HFFc6 (cell line): ENCODE results near the gene LRSAM1. TPM values are rescaled to one million over a fixed set of nuclear protein-coding genes. Genes with fewer than 3 reads are reported as not detected.

Experiments used
- DNase-seq: peaks from one replicate; pipeline ENCODE4 v3.0.0-alpha.2; 2018
- H3K27ac Mint-ChIP-seq: 2 replicates; pipeline ENCODE4 v1.8.0; 2020; ENCODE audit warnings: mild to moderate bottlenecking, mixed read lengths
- H3K27me3 Mint-ChIP-seq: 2 replicates; pipeline ENCODE4 v1.8.0; 2021; ENCODE audit warnings: mild to moderate bottlenecking, moderate library complexity, mixed read lengths; ENCODE audit not compliant: insufficient read depth
- H3K36me3 Mint-ChIP-seq: 2 replicates; pipeline ENCODE4 v1.8.0; 2021; ENCODE audit warnings: low read depth, mixed read lengths
- H3K4me1 Mint-ChIP-seq: 2 replicates; pipeline ENCODE4 v1.8.0; 2020; ENCODE audit warnings: low read depth, mixed read lengths
- H3K4me3 Mint-ChIP-seq: 2 replicates; pipeline ENCODE4 v1.8.0; 2020; ENCODE audit warnings: mild to moderate bottlenecking, moderate library complexity, mixed read lengths
- H3K9me3 Mint-ChIP-seq: 2 replicates; pipeline ENCODE4 v1.8.0; 2020; ENCODE audit warnings: mild to moderate bottlenecking, mixed read lengths
- total RNA-seq, 6 experiments: library from RNA; stranded (reverse); fragmentation: NEBNext Ultra II Directional; extraction: Animal tissue kit (Norgen Biotek cat#: 25700); gene quantifications; 2 replicates in 1 of 6; 3 replicates in 5 of 6; pipeline ENCODE4 v1.2.3, GENCODE V29; 2021
- TF ChIP-seq, protein P1 (sequence below): fragments of 200-600 bp; sonication (generic); IDR thresholded peaks from 2 replicates; pipeline ENCODE4 v1.5.0; 2021; ENCODE audit warnings: antibody characterized with exemption, mild to moderate bottlenecking

The LRSAM1 gene
- total RNA-seq, 6 experiments from 2014 or later = 12.1 to 15.9 (median 13.4) TPM

DNA sequence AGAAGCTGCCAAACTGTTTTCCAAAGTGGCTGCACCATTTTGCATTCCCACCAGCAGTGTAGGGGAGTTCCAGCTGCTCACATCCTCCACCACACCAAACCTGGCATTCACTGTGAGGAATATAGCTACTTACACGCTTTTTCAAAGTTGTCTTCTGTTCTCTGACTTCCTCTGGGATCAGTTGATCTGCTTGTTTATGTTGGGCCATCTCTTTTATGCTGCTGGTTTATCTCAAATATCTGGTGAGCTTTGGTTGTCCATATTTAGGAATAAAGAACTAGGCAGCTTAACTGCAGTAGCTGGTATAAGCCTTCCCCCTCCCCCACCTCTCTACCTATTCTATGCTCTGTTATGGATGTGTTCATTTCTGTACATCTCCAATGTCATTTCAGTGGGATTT, 35.7 kb upstream of the LRSAM1 start:
- H3K4me1 Mint-ChIP-seq = peaks cover 21% of the 10 kb centered on the region
- TF ChIP-seq, protein P1, sequence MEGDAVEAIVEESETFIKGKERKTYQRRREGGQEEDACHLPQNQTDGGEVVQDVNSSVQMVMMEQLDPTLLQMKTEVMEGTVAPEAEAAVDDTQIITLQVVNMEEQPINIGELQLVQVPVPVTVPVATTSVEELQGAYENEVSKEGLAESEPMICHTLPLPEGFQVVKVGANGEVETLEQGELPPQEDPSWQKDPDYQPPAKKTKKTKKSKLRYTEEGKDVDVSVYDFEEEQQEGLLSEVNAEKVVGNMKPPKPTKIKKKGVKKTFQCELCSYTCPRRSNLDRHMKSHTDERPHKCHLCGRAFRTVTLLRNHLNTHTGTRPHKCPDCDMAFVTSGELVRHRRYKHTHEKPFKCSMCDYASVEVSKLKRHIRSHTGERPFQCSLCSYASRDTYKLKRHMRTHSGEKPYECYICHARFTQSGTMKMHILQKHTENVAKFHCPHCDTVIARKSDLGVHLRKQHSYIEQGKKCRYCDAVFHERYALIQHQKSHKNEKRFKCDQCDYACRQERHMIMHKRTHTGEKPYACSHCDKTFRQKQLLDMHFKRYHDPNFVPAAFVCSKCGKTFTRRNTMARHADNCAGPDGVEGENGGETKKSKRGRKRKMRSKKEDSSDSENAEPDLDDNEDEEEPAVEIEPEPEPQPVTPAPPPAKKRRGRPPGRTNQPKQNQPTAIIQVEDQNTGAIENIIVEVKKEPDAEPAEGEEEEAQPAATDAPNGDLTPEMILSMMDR = no peak
- no peaks in the 10 kb centered on the region; the same call in 1 of the 2 replicates for H3K27me3 Mint-ChIP-seq
- no peak overlapping the region for H3K4me3 Mint-ChIP-seq
- DNase-seq = no peak
- H3K36me3 Mint-ChIP-seq = peaks cover 4% of the 10 kb centered on the region; the same call in 1 of the 2 replicates
- no peak overlapping the region for H3K27ac Mint-ChIP-seq
- no peaks in the 10 kb centered on the region for H3K9me3 Mint-ChIP-seq

DNA sequence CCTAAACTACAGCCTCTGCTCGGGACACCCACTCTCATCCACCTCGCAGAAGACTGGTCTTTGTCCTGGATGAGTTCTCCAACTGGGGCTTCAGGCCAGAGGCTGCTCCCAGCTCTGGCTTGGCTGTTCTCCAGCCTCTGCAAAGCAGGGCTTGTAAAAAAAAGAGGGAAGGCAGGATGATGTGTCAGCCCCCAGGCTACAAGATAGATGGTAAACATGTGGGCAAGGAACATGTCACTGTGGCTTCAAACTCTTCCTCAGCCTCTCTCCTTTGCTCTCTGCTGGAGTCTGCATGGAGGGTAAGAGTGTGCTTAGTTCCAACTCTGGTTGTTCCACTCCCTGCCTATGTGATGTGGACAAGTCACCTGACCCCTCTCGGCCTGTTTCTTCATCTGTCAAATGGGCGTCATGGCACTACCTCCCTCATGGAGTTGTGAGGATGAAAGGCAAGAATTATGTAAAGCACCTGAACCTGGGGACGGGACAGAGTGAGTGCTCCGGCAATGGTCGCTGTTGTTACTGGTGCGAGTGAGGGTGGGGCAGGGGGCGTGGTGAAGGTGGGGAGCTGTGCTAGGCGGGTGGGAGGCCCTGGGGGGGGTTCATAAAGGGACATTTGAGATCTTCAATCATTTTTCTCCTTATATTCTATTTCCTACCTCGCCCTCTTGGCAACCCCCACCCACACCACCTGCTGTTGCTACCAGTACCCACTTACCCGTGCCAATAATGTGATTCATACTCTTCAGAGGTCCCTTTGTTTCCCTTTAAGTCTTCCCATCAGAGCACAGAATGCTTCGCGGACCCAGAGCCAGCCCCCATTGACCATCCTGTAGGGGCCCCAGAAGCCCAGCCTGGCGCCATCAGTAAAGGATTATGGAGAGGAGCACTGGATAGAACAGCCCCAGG, 33.9 kb upstream of the LRSAM1 start:
- no peaks in the 10 kb centered on the region; the same call in 1 of the 2 replicates for H3K27me3 Mint-ChIP-seq
- H3K9me3 Mint-ChIP-seq = no peaks in the 10 kb centered on the region
- no peak overlapping the region for H3K4me3 Mint-ChIP-seq
- DNase-seq = peak; percentile 93
- TF ChIP-seq, protein P1 = no peak
- peak overlapping the region; percentile 5; the same call in 1 of the 2 replicates for H3K27ac Mint-ChIP-seq
- H3K36me3 Mint-ChIP-seq = peaks cover 4% of the 10 kb centered on the region; the same call in 1 of the 2 replicates
- H3K4me1 Mint-ChIP-seq = peaks cover 25% of the 10 kb centered on the region

- H3K4me1 Mint-ChIP-seq = peaks cover 32% of the 10 kb centered on the region
- TF ChIP-seq, protein P1 = peak; percentile 37
- no peak for DNase-seq
- H3K27me3 Mint-ChIP-seq = no peaks in the 10 kb centered on the region; the same call in 1 of the 2 replicates
- H3K27ac Mint-ChIP-seq = no peak overlapping the region
- H3K36me3 Mint-ChIP-seq = peaks cover 4% of the 10 kb centered on the region; the same call in 1 of the 2 replicates
- no peaks in the 10 kb centered on the region for H3K9me3 Mint-ChIP-seq
- H3K4me3 Mint-ChIP-seq = no peak overlapping the region
Measured at GRCh38 chr9:127418037-127418471, 33.3 kb upstream of the LRSAM1 start.

- no peak overlapping the region for H3K27ac Mint-ChIP-seq
- no peaks in the 10 kb centered on the region for H3K9me3 Mint-ChIP-seq
- no peak overlapping the region for H3K4me3 Mint-ChIP-seq
- peaks cover 3% of the 10 kb centered on the region; the same call in 1 of the 2 replicates for H3K36me3 Mint-ChIP-seq
- H3K27me3 Mint-ChIP-seq = no peaks in the 10 kb centered on the region; the same call in 1 of the 2 replicates
- no peak for DNase-seq
- peaks cover 35% of the 10 kb centered on the region for H3K4me1 Mint-ChIP-seq
- TF ChIP-seq, protein P1 = no peak
Measured at GRCh38 chr9:127419348-127419747, 32.0 kb upstream of the LRSAM1 start.

GRCh38 chr9:127421057-127421456, 30.3 kb upstream of the LRSAM1 start:
- Mint-ChIP-seq H3K27ac (no peak overlapping the region), H3K4me1 (peaks cover 47% of the 10 kb centered on the region), H3K27me3 (no peaks in the 10 kb centered on the region), H3K4me3 (no peak overlapping the region), H3K9me3 (no peaks in the 10 kb centered on the region), H3K36me3 (peaks cover 4% of the 10 kb centered on the region; the same call in 1 of the 2 replicates)
- no peak for DNase-seq
- TF ChIP-seq, protein P1 = no peak
